ENCODE data around the gene GTPBP6.

GTPBP6 gene

GRCh38 chrX:275476-275966, 43.1 kb downstream of the GTPBP6 start:
- Histone ChIP-seq H3K4me1 (ENCODE audit: control insufficient read depth in 1 of 2, insufficient read depth in 2 of 2, low read length in 2 of 2) (peaks cover 11 to 24% of the 10 kb centered on the region in 2 experiments), H3K27ac (ENCODE audit: low read depth, low read length) (no peak overlapping the region), H3K4me2 (ENCODE audit: low read length) (peak overlapping the region; percentile 89), H3K23ac (ENCODE audit: low read length) (no peak overlapping the region), H3K79me2 (ENCODE audit: control insufficient read depth, insufficient read depth, low read length, poor library complexity) (peaks cover 12% of the 10 kb centered on the region), H2BK120ac (ENCODE audit: insufficient read depth, low read length, poor library complexity) (peak overlapping the region; percentile 18), H4K12ac (ENCODE audit: low read depth, low read length) (no peak overlapping the region), H4K91ac (ENCODE audit: low read depth, low read length) (peak overlapping the region; percentile 50), H2BK5ac (ENCODE audit: low read depth, low read length, poor library complexity) (no peak overlapping the region), H2AK5ac (ENCODE audit: low read length) (no peak overlapping the region), H3K79me1 (ENCODE audit: low read length) (peaks cover 22% of the 10 kb centered on the region), H2AFZ (ENCODE audit: insufficient read depth, low read length, poor library complexity) (peak overlapping the region; percentile 30), H3K14ac (ENCODE audit: low read length) (peak overlapping the region; percentile 43), H4K8ac (ENCODE audit: low read depth, low read length) (peak overlapping the region; percentile 37), H3K4ac (ENCODE audit: low read depth, low read length) (peak overlapping the region; percentile 22), H2BK12ac (ENCODE audit: low read length) (peak overlapping the region; percentile 20), H3K18ac (ENCODE audit: low read length) (peak overlapping the region; percentile 32), H3K27me3 (ENCODE audit: insufficient read depth, low read length) (no peaks in the 10 kb centered on the region), H3K9ac (ENCODE audit: low read length) (no peak overlapping the region), H3K4me3 (ENCODE audit: low read depth, low read length) (no peak overlapping the region), H3K36me3 (ENCODE audit: control insufficient read depth in 1 of 2, insufficient read depth in 2 of 2, low read length in 2 of 2) (no peaks in the 10 kb centered on the region), H3K9me3 (ENCODE audit: insufficient read depth, low read depth, low read length) (peaks cover 2% of the 10 kb centered on the region)
- no CpG with 5 or more reads among the region's 32 CpGs for WGBS (ENCODE audit: extremely low coverage, insufficient coverage, insufficient read length)
- DNase-seq = no peak

- no peak overlapping the region for H3K14ac ChIP-seq (ENCODE audit: low read length)
- H2AFZ ChIP-seq (ENCODE audit: insufficient read depth, low read length, poor library complexity) = no peak overlapping the region
- H3K18ac ChIP-seq (ENCODE audit: low read length) = peak overlapping the region; percentile 32
- no peak overlapping the region for H4K8ac ChIP-seq (ENCODE audit: low read depth, low read length)
- no peak overlapping the region for H2BK12ac ChIP-seq (ENCODE audit: low read length)
- no peak overlapping the region for H4K12ac ChIP-seq (ENCODE audit: low read depth, low read length)
- no peak overlapping the region for H3K9ac ChIP-seq (ENCODE audit: low read length)
- no peak overlapping the region for H3K4me3 ChIP-seq (ENCODE audit: low read depth, low read length)
- H2BK5ac ChIP-seq (ENCODE audit: low read depth, low read length, poor library complexity) = no peak overlapping the region
- H3K4me1 ChIP-seq (ENCODE audit: control insufficient read depth in 1 of 2, insufficient read depth in 2 of 2, low read length in 2 of 2) = peaks cover 11 to 23% of the 10 kb centered on the region in 2 experiments
- peak overlapping the region; percentile 89 for H3K4me2 ChIP-seq (ENCODE audit: low read length)
- H3K79me1 ChIP-seq (ENCODE audit: low read length) = peaks cover 22% of the 10 kb centered on the region
- peak overlapping the region; percentile 50 for H4K91ac ChIP-seq (ENCODE audit: low read depth, low read length)
- no peak overlapping the region for H3K23ac ChIP-seq (ENCODE audit: low read length)
- H3K9me3 ChIP-seq (ENCODE audit: insufficient read depth, low read depth, low read length) = peaks cover 2% of the 10 kb centered on the region
- H3K27ac ChIP-seq (ENCODE audit: low read depth, low read length) = no peak overlapping the region
- no peak overlapping the region for H3K4ac ChIP-seq (ENCODE audit: low read depth, low read length)
- H3K27me3 ChIP-seq (ENCODE audit: insufficient read depth, low read length) = no peaks in the 10 kb centered on the region
- no peak for DNase-seq
- H3K36me3 ChIP-seq (ENCODE audit: control insufficient read depth in 1 of 2, insufficient read depth in 2 of 2, low read length in 2 of 2) = no peaks in the 10 kb centered on the region
- WGBS (ENCODE audit: extremely low coverage, insufficient coverage, insufficient read length) = no CpG with 5 or more reads among the region's 16 CpGs
- peak overlapping the region; percentile 81 for H2AK5ac ChIP-seq (ENCODE audit: low read length)
- peaks cover 12% of the 10 kb centered on the region for H3K79me2 ChIP-seq (ENCODE audit: control insufficient read depth, insufficient read depth, low read length, poor library complexity)
- H2BK120ac ChIP-seq (ENCODE audit: insufficient read depth, low read length, poor library complexity) = peak overlapping the region; percentile 18
Observed at GRCh38 chrX:274904-275475, 43.6 kb downstream of the GTPBP6 start.

GRCh38 chrX:270848-271367, 47.7 kb downstream of the GTPBP6 start:
- Histone ChIP-seq H2BK5ac (ENCODE audit: low read depth, low read length, poor library complexity) (no peak overlapping the region), H3K27ac (ENCODE audit: low read depth, low read length) (no peak overlapping the region), H3K9me3 (ENCODE audit: insufficient read depth, low read depth, low read length) (peaks cover 2% of the 10 kb centered on the region), H4K12ac (ENCODE audit: low read depth, low read length) (no peak overlapping the region), H4K8ac (ENCODE audit: low read depth, low read length) (no peak overlapping the region), H4K91ac (ENCODE audit: low read depth, low read length) (no peak overlapping the region), H3K27me3 (ENCODE audit: insufficient read depth, low read length) (no peaks in the 10 kb centered on the region), H3K79me2 (ENCODE audit: control insufficient read depth, insufficient read depth, low read length, poor library complexity) (no peaks in the 10 kb centered on the region), H2BK12ac (ENCODE audit: low read length) (no peak overlapping the region), H3K4me3 (ENCODE audit: low read depth, low read length) (no peak overlapping the region), H3K36me3 (ENCODE audit: control insufficient read depth in 1 of 2, insufficient read depth in 2 of 2, low read length in 2 of 2) (no peaks in the 10 kb centered on the region), H3K4me2 (ENCODE audit: low read length) (no peak overlapping the region), H2BK120ac (ENCODE audit: insufficient read depth, low read length, poor library complexity) (no peak overlapping the region), H2AFZ (ENCODE audit: insufficient read depth, low read length, poor library complexity) (no peak overlapping the region), H3K4ac (ENCODE audit: low read depth, low read length) (no peak overlapping the region), H3K18ac (ENCODE audit: low read length) (no peak overlapping the region), H3K14ac (ENCODE audit: low read length) (no peak overlapping the region), H2AK5ac (ENCODE audit: low read length) (no peak overlapping the region), H3K79me1 (ENCODE audit: low read length) (peaks cover 7% of the 10 kb centered on the region), H3K4me1 (ENCODE audit: control insufficient read depth in 1 of 2, insufficient read depth in 2 of 2, low read length in 2 of 2) (peaks cover 6 to 10% of the 10 kb centered on the region in 2 experiments), H3K9ac (ENCODE audit: low read length) (no peak overlapping the region), H3K23ac (ENCODE audit: low read length) (no peak overlapping the region)
- no CpG with 5 or more reads among the region's 21 CpGs for WGBS (ENCODE audit: extremely low coverage, insufficient coverage, insufficient read length)
- DNase-seq = no peak

DNA sequence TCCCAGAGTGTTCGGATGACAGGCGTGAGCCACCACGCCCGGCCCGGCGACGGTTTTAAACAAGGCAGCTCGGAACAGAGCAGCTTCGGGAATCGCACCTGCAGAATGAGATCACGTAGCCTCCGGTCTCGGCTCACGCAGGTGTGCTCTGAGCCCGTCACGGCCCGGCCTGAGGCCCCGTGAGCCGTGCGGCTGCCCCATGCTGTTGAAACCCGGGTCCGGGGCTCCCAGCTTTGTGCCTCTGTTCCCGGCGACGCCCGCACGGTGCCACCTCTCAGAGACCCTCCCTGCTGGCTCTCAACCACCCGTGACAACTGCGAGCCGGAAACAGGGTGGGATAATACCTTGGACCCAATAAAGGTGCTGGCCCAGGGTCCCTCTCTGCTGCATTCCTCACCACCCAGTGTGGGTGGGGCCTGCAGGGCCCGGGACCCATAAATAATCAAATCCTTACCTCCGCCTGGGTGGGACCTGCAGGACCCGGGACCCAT, 50.8 kb downstream of the GTPBP6 start:
- Histone ChIP-seq H3K79me1 (ENCODE audit: low read length) (no peaks in the 10 kb centered on the region), H3K18ac (ENCODE audit: low read length) (no peak overlapping the region), H3K27me3 (ENCODE audit: insufficient read depth, low read length) (no peaks in the 10 kb centered on the region), H4K8ac (ENCODE audit: low read depth, low read length) (no peak overlapping the region), H3K9me3 (ENCODE audit: insufficient read depth, low read depth, low read length) (peaks cover 2% of the 10 kb centered on the region), H4K91ac (ENCODE audit: low read depth, low read length) (no peak overlapping the region), H3K36me3 (ENCODE audit: control insufficient read depth in 1 of 2, insufficient read depth in 2 of 2, low read length in 2 of 2) (no peaks in the 10 kb centered on the region), H3K79me2 (ENCODE audit: control insufficient read depth, insufficient read depth, low read length, poor library complexity) (no peaks in the 10 kb centered on the region), H3K4me2 (ENCODE audit: low read length) (no peak overlapping the region), H3K23ac (ENCODE audit: low read length) (no peak overlapping the region), H3K4me1 (ENCODE audit: control insufficient read depth in 1 of 2, insufficient read depth in 2 of 2, low read length in 2 of 2) (no peaks in the 10 kb centered on the region), H2BK120ac (ENCODE audit: insufficient read depth, low read length, poor library complexity) (no peak overlapping the region), H3K9ac (ENCODE audit: low read length) (no peak overlapping the region), H2BK12ac (ENCODE audit: low read length) (no peak overlapping the region), H2AK5ac (ENCODE audit: low read length) (no peak overlapping the region), H4K12ac (ENCODE audit: low read depth, low read length) (no peak overlapping the region), H3K4ac (ENCODE audit: low read depth, low read length) (no peak overlapping the region), H2BK5ac (ENCODE audit: low read depth, low read length, poor library complexity) (no peak overlapping the region), H3K14ac (ENCODE audit: low read length) (no peak overlapping the region), H3K4me3 (ENCODE audit: low read depth, low read length) (no peak overlapping the region), H2AFZ (ENCODE audit: insufficient read depth, low read length, poor library complexity) (no peak overlapping the region), H3K27ac (ENCODE audit: low read depth, low read length) (no peak overlapping the region)
- no peak for DNase-seq
- WGBS (ENCODE audit: extremely low coverage, insufficient coverage, insufficient read length) = no CpG with 5 or more reads among the region's 33 CpGs
